H1 (cell line): ENCODE results near the gene NRXN3. TPM values are rescaled to one million over a fixed set of nuclear protein-coding genes. Genes with fewer than 3 reads are reported as not detected.

Experiments used
- CTCF ChIA-PET: fragments of 300-600 bp; sonication (Branson Sonifier 250); formaldehyde crosslinking; loops from one replicate; lab custom pipeline; 2021; ENCODE audit not compliant: partially characterized antibody; lab: Charles Lee
- POLR2A ChIA-PET: fragments of 300-600 bp; sonication (Branson Sonifier 250); formaldehyde crosslinking; loops from one replicate; lab custom pipeline; 2021; ENCODE audit warnings: inconsistent platforms; ENCODE audit not compliant: partially characterized antibody; lab: Charles Lee
- DNase-seq, 2 experiments: peaks; one replicate each; pipeline versions ENCODE4 v3.0.0 to v3.0.0-alpha.2; 2010 to 2022; ENCODE audit warnings: low spot score in 2 of 2, low read depth in 1 of 2, mixed read lengths in 1 of 2
- FAIRE-seq: peaks from 2 replicates; lab custom pipeline; 2011; peaks lifted over from hg19 to GRCh38; lab: Jason Lieb, UNC
- H2AFZ ChIP-seq: 2 replicates; pipeline ENCODE4 v1.8.1; 2012; ENCODE audit warnings: low read length, inconsistent platforms
- H2AK5ac ChIP-seq: 2 replicates; pipeline ENCODE4 v1.6.1; 2013; ENCODE audit warnings: low read depth, low read length
- H2BK120ac ChIP-seq: replicated peaks from 2 replicates; pipeline ENCODE3; 2013; ENCODE audit warnings: low read depth, low read length, inconsistent platforms
- H2BK12ac ChIP-seq: 2 replicates; pipeline ENCODE4 v1.6.1; 2013; ENCODE audit warnings: low read depth, low read length
- H2BK15ac ChIP-seq: 2 replicates; pipeline ENCODE4 v1.6.1; 2013; ENCODE audit warnings: low read length
- H2BK20ac ChIP-seq: 2 replicates; pipeline ENCODE4 v1.6.1; 2013; ENCODE audit warnings: low read length
- H2BK5ac ChIP-seq: 2 replicates; pipeline ENCODE4 v1.6.1; 2013; ENCODE audit warnings: low read depth, low read length
- H3K14ac ChIP-seq: 2 replicates; pipeline ENCODE4 v1.6.1; 2013; ENCODE audit warnings: inconsistent platforms; ENCODE audit not compliant: insufficient read length
- H3K18ac ChIP-seq: 2 replicates; pipeline ENCODE4 v1.6.1; 2013; ENCODE audit warnings: low read length; ENCODE audit errors: extremely low read depth
- H3K23ac ChIP-seq: 2 replicates; pipeline ENCODE4 v1.6.1; 2013; ENCODE audit warnings: inconsistent platforms; ENCODE audit not compliant: insufficient read length
- H3K23me2 ChIP-seq: 2 replicates; pipeline ENCODE4 v1.6.1; 2013; ENCODE audit warnings: low read depth, low read length
- H3K27ac ChIP-seq: 2 replicates; pipeline ENCODE4 v1.6.1; 2011; ENCODE audit warnings: low read depth, low read length, inconsistent platforms
- H3K27me3 ChIP-seq, 4 experiments: replicated peaks in 1 of 4; 1 replicate in 1 of 4; 2 replicates in 3 of 4; pipeline versions ENCODE4 v1.6.1 to v1.8.1; 2011 to 2013; ENCODE audit warnings: low read length in 3 of 4, mild to moderate bottlenecking in 3 of 4, inconsistent platforms in 2 of 4, mixed read lengths in 2 of 4, moderate library complexity in 1 of 4; ENCODE audit not compliant: control insufficient read depth in 3 of 4, insufficient read depth in 3 of 4; ENCODE audit errors: extremely low read depth in 1 of 4
- H3K36me3 ChIP-seq, 4 experiments: 2 replicates each; pipeline versions ENCODE4 v1.6.1 to v1.8.1; 2011 to 2013; ENCODE audit warnings: mild to moderate bottlenecking in 4 of 4, low read length in 3 of 4, moderate library complexity in 2 of 4, control low read depth in 1 of 4, inconsistent platforms in 1 of 4; ENCODE audit not compliant: insufficient read depth in 4 of 4, control insufficient read depth in 2 of 4
- H3K4ac ChIP-seq: replicated peaks from 2 replicates; pipeline ENCODE3; 2013; ENCODE audit warnings: low read length, low read depth, mixed read lengths, inconsistent platforms; ENCODE audit not compliant: insufficient read length
- H3K4me1 ChIP-seq, 4 experiments: replicated peaks in 1 of 4; 1 replicate in 1 of 4; 2 replicates in 3 of 4; pipeline versions ENCODE4 v1.6.1 to v1.8.1; 2011 to 2013; ENCODE audit warnings: low read length in 3 of 4, inconsistent platforms in 2 of 4, mixed read lengths in 1 of 4; ENCODE audit not compliant: insufficient read depth in 4 of 4, control insufficient read depth in 3 of 4
- H3K4me2 ChIP-seq, 2 experiments: 2 replicates each; pipeline versions ENCODE4 v1.6.1 to v1.8.1; 2011 to 2013; ENCODE audit warnings: low read depth in 2 of 2, low read length in 2 of 2, control low read depth in 1 of 2, inconsistent platforms in 1 of 2, mild to moderate bottlenecking in 1 of 2; ENCODE audit not compliant: insufficient read depth in 1 of 2
- H3K4me3 ChIP-seq, 4 experiments: fragments of 200-600, 300-600 bp in 1 of 4; sonication (generic), shearing (Covaris generic), sonication (Bioruptor Twin) in 1 of 4; 2 replicates each; pipeline versions ENCODE4 v1.5.1 to v1.8.1; 2011 to 2016; ENCODE audit warnings: low read length in 4 of 4, low read depth in 3 of 4, control low read depth in 2 of 4, inconsistent platforms in 2 of 4, mild to moderate bottlenecking in 2 of 4, mixed read lengths in 1 of 4, moderate library complexity in 1 of 4; ENCODE audit not compliant: insufficient read depth in 2 of 4; ENCODE audit errors: extremely low read depth in 1 of 4
- H3K56ac ChIP-seq: replicated peaks from 2 replicates; pipeline ENCODE3; 2013; ENCODE audit warnings: low read depth, mild to moderate bottlenecking, mixed read lengths, low read length, inconsistent platforms; ENCODE audit not compliant: insufficient read length
- H3K79me1 ChIP-seq: 2 replicates; pipeline ENCODE4 v1.6.1; 2013; ENCODE audit warnings: low read depth, low read length, control low read depth
- H3K79me2 ChIP-seq, 2 experiments: 2 replicates each; pipeline versions ENCODE4 v1.6.1 to v1.8.1; 2012 to 2013; ENCODE audit warnings: low read length in 2 of 2, mild to moderate bottlenecking in 2 of 2, inconsistent platforms in 1 of 2; ENCODE audit not compliant: insufficient read depth in 2 of 2, control insufficient read depth in 1 of 2
- H3K9ac ChIP-seq, 4 experiments: replicated peaks in 1 of 4; 1 replicate in 1 of 4; 2 replicates in 3 of 4; pipeline versions ENCODE4 v1.6.1 to v1.8.1; 2011 to 2013; ENCODE audit warnings: low read depth in 3 of 4, low read length in 3 of 4, control low read depth in 2 of 4, mild to moderate bottlenecking in 2 of 4, moderate library complexity in 2 of 4, inconsistent platforms in 1 of 4; ENCODE audit errors: extremely low read depth in 1 of 4
- H3K9me3 ChIP-seq, 2 experiments: 2 replicates each; pipeline versions ENCODE4 v1.6.1 to v1.8.1; 2012 to 2013; ENCODE audit warnings: mild to moderate bottlenecking in 2 of 2, moderate library complexity in 2 of 2, control low read depth in 1 of 2, inconsistent platforms in 1 of 2, low read depth in 1 of 2, low read length in 1 of 2, mixed read lengths in 1 of 2; ENCODE audit not compliant: insufficient read depth in 2 of 2
- H4K20me1 ChIP-seq, 2 experiments: replicated peaks in 1 of 2; 2 replicates each; pipeline versions ENCODE3 to v1.8.1; 2011 to 2013; ENCODE audit warnings: inconsistent platforms in 2 of 2, low read length in 2 of 2, mild to moderate bottlenecking in 1 of 2; ENCODE audit not compliant: insufficient read depth in 2 of 2, control insufficient read depth in 1 of 2
- H4K5ac ChIP-seq: 2 replicates; pipeline ENCODE4 v1.6.1; 2013; ENCODE audit warnings: low read length, low read depth, mixed read lengths, inconsistent platforms; ENCODE audit not compliant: insufficient read length
- H4K8ac ChIP-seq: 2 replicates; pipeline ENCODE4 v1.8.0; 2013; ENCODE audit warnings: mild to moderate bottlenecking, moderate library complexity, low read length, inconsistent platforms; ENCODE audit not compliant: insufficient read depth; ENCODE audit errors: extremely low read depth
- H4K91ac ChIP-seq: replicated peaks from 2 replicates; pipeline ENCODE3; 2013; ENCODE audit warnings: low read length, mixed read lengths, inconsistent platforms; ENCODE audit not compliant: insufficient read length
- BCL11A ChIP-seq, 2 experiments: IDR thresholded peaks; one replicate each; pipeline ENCODE4 v1.6.1; 2011; ENCODE audit warnings: low read depth in 2 of 2, low read length in 2 of 2, mild to moderate bottlenecking in 2 of 2
- PHF8 ChIP-seq: fragments of 200-600 bp; sonication (generic); conservative IDR thresholded peaks from 2 replicates; pipeline ENCODE4 v1.7.1; 2012; ENCODE audit warnings: low read depth, mild to moderate bottlenecking, inconsistent platforms, low read length, moderate library complexity
- RNF2 ChIP-seq: fragments of 200-900, 300-1000 bp; sonication (generic); IDR thresholded peaks from 2 replicates; pipeline ENCODE4 v1.7.1; 2016; ENCODE audit warnings: borderline replicate concordance, low read depth, mild to moderate bottlenecking, antibody characterized with exemption, low read length; ENCODE audit not compliant: poor library complexity, severe bottlenecking; ENCODE audit errors: missing control alignments
- SIN3A ChIP-seq, 2 experiments: IDR thresholded peaks in 1 of 2; conservative IDR thresholded peaks in 1 of 2; 2 replicates each; pipeline ENCODE4 v1.6.1; 2011 to 2012; ENCODE audit warnings: low read length in 2 of 2, improper control_type of control experiment in 1 of 2, low read depth in 1 of 2, mild to moderate bottlenecking in 1 of 2
- WGBS, 2 experiments: shearing (Covaris generic) in 1 of 2; methylation state at CpG; one replicate each; pipeline versions ENCODE4 v1.1.6 to v1.1.7; 2013 to 2015; ENCODE audit warnings: low lambda C conversion rate in 2 of 2, mixed read lengths in 2 of 2, inconsistent platforms in 1 of 2, low coverage in 1 of 2, missing lambda C conversion rate in 1 of 2; ENCODE audit not compliant: insufficient replicate concordance in 2 of 2, insufficient coverage in 1 of 2, insufficient read length in 1 of 2; ENCODE audit errors: extremely low coverage in 1 of 2, missing lambda C conversion rate in 1 of 2; 5-methylcytosine and 5-hydroxymethylcytosine counted together
- polyA plus RNA-seq, 7 experiments: library from polyadenylated mRNA; depleted of rRNA in 3 of 7; stranded (reverse) in 5 of 7; unstranded in 2 of 7; fragments of >200 nt in 5 of 7; fragments of 200-250 nt in 2 of 7; gene quantifications; 1 replicate in 5 of 7; 2 replicates in 1 of 7; 4 replicates in 1 of 7; pipeline versions ENCODE4 v1.2.1 to v1.2.3, GENCODE V29; 2011 to 2013; ENCODE audit warnings: missing spikeins in 2 of 7, mixed read lengths in 2 of 7
- total RNA-seq: library from RNA; stranded (reverse); fragmentation: NEBNext Ultra II Directional; extraction: Animal tissue kit (Norgen Biotek cat#: 25700); gene quantifications from 2 replicates; pipeline ENCODE4 v1.2.1, GENCODE V29; 2021

The NRXN3 gene
- total and polyA plus RNA-seq, 2 of the 8 experiments (the other 6 are each of a cell fraction or from before 2014, with no cell fraction given) = 2.6 to 4.1 TPM

DNA sequence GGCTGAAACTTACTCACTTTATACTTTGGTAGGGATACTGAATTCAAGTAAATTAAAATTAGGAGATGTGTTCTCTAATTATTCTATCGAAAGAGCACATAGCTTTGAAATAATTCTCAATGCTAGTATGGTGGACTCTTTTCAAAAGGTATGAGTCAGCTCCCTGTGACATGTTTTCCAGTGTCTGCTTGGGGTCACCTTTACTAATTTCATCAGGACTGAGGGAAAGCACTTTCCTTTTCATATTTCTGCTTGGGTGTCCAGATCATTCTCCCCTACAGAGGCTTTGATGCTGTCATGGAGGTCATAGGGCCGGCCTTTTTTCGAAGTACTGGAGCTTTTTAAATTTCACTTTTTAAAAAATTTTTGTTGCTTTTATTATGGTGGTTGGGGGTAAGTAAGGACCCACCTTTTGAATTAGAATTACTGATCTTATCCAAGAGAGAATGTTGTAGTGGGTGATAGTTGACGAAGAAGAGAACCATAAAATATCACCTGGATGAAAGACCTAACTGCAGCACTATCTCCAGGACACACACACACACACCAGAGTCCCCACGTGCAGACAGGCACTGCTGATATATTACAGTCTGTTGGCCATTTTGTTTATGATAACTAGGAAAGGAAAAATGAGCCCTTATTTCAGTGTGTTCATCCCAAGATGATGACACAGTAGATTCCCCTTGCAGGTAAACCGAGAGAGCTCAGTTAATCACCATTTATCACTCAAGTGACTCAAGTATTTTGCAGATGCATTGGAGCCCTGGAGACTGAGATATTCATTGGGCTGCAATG lies 1482.5 kb downstream of the NRXN3 start:
- no peak for FAIRE-seq
- Histone ChIP-seq H3K79me2 (no peaks in the 10 kb centered on the region), H3K14ac (no peak overlapping the region), H3K23me2 (no peaks in the 10 kb centered on the region), H4K8ac (no peak overlapping the region), H3K36me3 (no peaks in the 10 kb centered on the region), H3K9me3 (no peaks in the 10 kb centered on the region), H3K56ac (no peak overlapping the region), H3K4me3 (no peak overlapping the region), H3K23ac (no peak overlapping the region), H2AFZ (no peak overlapping the region), H3K4me2 (no peak overlapping the region), H3K79me1 (no peaks in the 10 kb centered on the region), H3K4me1 (no peaks in the 10 kb centered on the region), H2BK15ac (no peak overlapping the region), H4K20me1 (no peaks in the 10 kb centered on the region), H3K27me3 (no peaks in the 10 kb centered on the region), H2AK5ac (no peak overlapping the region), H2BK12ac (no peak overlapping the region), H2BK120ac (no peak overlapping the region), H4K91ac (no peak overlapping the region), H4K5ac (no peak overlapping the region), H3K27ac (no peak overlapping the region), H3K18ac (no peak overlapping the region), H2BK20ac (no peak overlapping the region), H3K4ac (no peak overlapping the region), H2BK5ac (no peak overlapping the region), H3K9ac (no peak overlapping the region)
- TF ChIP-seq PHF8 (no peak), BCL11A (IDR thresholded peaks at IDR 0.05; ENCODE audit: low read depth in 2 of 2, low read length in 2 of 2) (no peak), SIN3A (conservative IDR thresholded peaks at IDR 0.05 in 1 of 2, IDR thresholded peaks at IDR 0.05 in 1 of 2; ENCODE audit: low read depth in 1 of 2, low read length in 2 of 2) (no peak), RNF2 (no peak)
- WGBS, 2 experiments = 87% methylated on average over 6 of the region's 6 CpGs; no CpG with 5 or more reads in 1 of the 2 experiments
- no peak for DNase-seq
- ChIA-PET POLR2A (no interaction called here), CTCF (interaction anchor here (0.7 to 1.4 kb wide), 3 partner anchors 16 to 69 kb away, joined by 3 to 5 read pairs (median 3); no protein-coding TSS in a partner anchor)
